ENCODE results near the gene HMCN1.
"Not testable (repeated sequence)": the region's sequence is repeated elsewhere in the genome, so short reads cannot be mapped to it uniquely, and the experiment has no call there.

Gene HMCN1

GRCh38 chr1:185860311-185860710 lies 126.1 kb downstream of the HMCN1 start:
- no peak for DNase-seq

GRCh38 chr1:185860859-185861258 lies 126.7 kb downstream of the HMCN1 start:
- DNase-seq, result no peak

GRCh38 chr1:185861630-185862029 lies 127.4 kb downstream of the HMCN1 start:
- DNase-seq, result no peak

GRCh38 chr1:185862235-185862634 lies 128.0 kb downstream of the HMCN1 start:
- DNase-seq, result no peak

- no peak for DNase-seq
These were observed 130.1 kb downstream of the HMCN1 start for GRCh38 chr1:185864331-185864730.

GRCh38 chr1:185864889-185865517 lies 130.8 kb downstream of the HMCN1 start:
- no peak for DNase-seq

- DNase-seq, result no peak
These were observed 135.4 kb downstream of the HMCN1 start for GRCh38 chr1:185869590-185869989.

- no peak for DNase-seq
These were observed 137.5 kb downstream of the HMCN1 start for GRCh38 chr1:185871627-185872150.

GRCh38 chr1:185874246-185874645 lies 140.1 kb downstream of the HMCN1 start:
- DNase-seq, result no peak

- no peak for DNase-seq
These were observed 146.1 kb downstream of the HMCN1 start for GRCh38 chr1:185880330-185880729.

- no peak for DNase-seq
These were observed 146.7 kb downstream of the HMCN1 start for GRCh38 chr1:185880779-185881333.

- DNase-seq, result no peak
These were observed 151.9 kb downstream of the HMCN1 start for GRCh38 chr1:185886046-185886445.

- no peak for DNase-seq
These were observed 152.5 kb downstream of the HMCN1 start for GRCh38 chr1:185886671-185887070.

- DNase-seq, result not testable (repeated sequence)
These were observed 158.7 kb downstream of the HMCN1 start for GRCh38 chr1:185892831-185893403.

- no peak for DNase-seq
These were observed 160.6 kb downstream of the HMCN1 start for GRCh38 chr1:185894791-185895190.

GRCh38 chr1:185895208-185895900 lies 161.2 kb downstream of the HMCN1 start:
- no peak for DNase-seq

GRCh38 chr1:185896863-185897262 lies 162.7 kb downstream of the HMCN1 start:
- DNase-seq, result no peak

- DNase-seq, result no peak
These were observed 172.0 kb downstream of the HMCN1 start for GRCh38 chr1:185906186-185906585.

GRCh38 chr1:185907246-185907645 lies 173.1 kb downstream of the HMCN1 start:
- DNase-seq, result no peak

- DNase-seq, result no peak
These were observed 177.8 kb downstream of the HMCN1 start for GRCh38 chr1:185911978-185912377.

- DNase-seq, result no peak
These were observed 178.3 kb downstream of the HMCN1 start for GRCh38 chr1:185912504-185912903.

GRCh38 chr1:185914089-185914488 lies 179.9 kb downstream of the HMCN1 start:
- no peak for DNase-seq

- DNase-seq, result no peak
These were observed 182.7 kb downstream of the HMCN1 start for GRCh38 chr1:185916861-185917260.

- no peak for DNase-seq
These were observed 183.5 kb downstream of the HMCN1 start for GRCh38 chr1:185917646-185918045.

Data from GDM1 (cell line).